Gastroesophageal sphincter (tissue), 2 donors: ENCODE measurements around the gene PDZD7.

Experiments used
- EP300 ChIP-seq: sonication (generic); formaldehyde crosslinking; IDR thresholded peaks from one replicate; pipeline ENCODE4 v1.6.1; 2017; ENCODE audit warnings: antibody characterized with exemption, mild to moderate bottlenecking
- POLR2AphosphoS5 ChIP-seq: sonication (generic); formaldehyde crosslinking; IDR thresholded peaks from one replicate; pipeline ENCODE4 v1.6.1; 2017; ENCODE audit warnings: antibody characterized with exemption

DNA sequence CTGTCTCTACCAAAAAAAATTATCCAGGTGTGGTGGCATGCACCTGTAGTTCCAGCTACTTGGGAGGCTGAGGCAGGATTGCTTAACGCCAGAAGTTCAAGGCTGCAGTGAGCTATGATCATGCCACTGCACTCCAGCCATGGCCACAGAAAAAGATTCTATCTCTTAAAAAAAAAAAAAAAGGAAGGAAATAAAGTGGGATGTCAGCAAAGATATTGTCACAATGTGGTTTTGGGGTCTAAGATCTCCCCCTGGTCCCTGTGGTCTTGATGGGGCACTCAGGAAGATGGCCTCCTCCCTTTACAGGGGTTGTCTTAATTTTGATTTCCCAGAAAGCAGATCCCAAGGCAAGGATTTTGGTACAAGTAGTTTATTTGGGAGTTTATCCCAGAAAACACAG lies 23.4 kb upstream of the PDZD7 start:
- no peak for TF ChIP-seq POLR2AphosphoS5
- no peak for TF ChIP-seq EP300
